Left kidney (tissue), 2 donors: Measurements from ENCODE around the gene IGF1R. TPM values are rescaled to one million over a fixed set of nuclear protein-coding genes. Genes with fewer than 3 reads are reported as not detected.

Source experiments
- DNase-seq: peaks from one replicate; pipeline ENCODE4 v3.0.0-alpha.2; 2013
- polyA plus RNA-seq: library from polyadenylated mRNA; unstranded; fragments of 120-200 nt; gene quantifications from one replicate; pipeline ENCODE4 v1.2.1, GENCODE V29; 2013; ENCODE audit not compliant: insufficient read length

The IGF1R gene
- polyA plus RNA-seq, 1 donor: 63.9 TPM

GRCh38 chr15:98909968-98910885 is 261.9 kb downstream of the IGF1R start:
- no peak for DNase-seq

- no peak for DNase-seq
Observed at GRCh38 chr15:98914626-98915025, 266.3 kb downstream of the IGF1R start.

GRCh38 chr15:98916826-98917225 is 268.5 kb downstream of the IGF1R start:
- DNase-seq: no peak

- no peak for DNase-seq
Observed at GRCh38 chr15:98917417-98917816, 269.1 kb downstream of the IGF1R start.

GRCh38 chr15:98920091-98920880 is 271.9 kb downstream of the IGF1R start:
- DNase-seq: no peak

- no peak for DNase-seq
Observed at GRCh38 chr15:98923171-98923570, 274.8 kb downstream of the IGF1R start.

- DNase-seq: no peak
Observed at GRCh38 chr15:98923579-98923978, 275.2 kb downstream of the IGF1R start.

GRCh38 chr15:98924401-98925049 is 276.2 kb downstream of the IGF1R start:
- no peak for DNase-seq

- no peak for DNase-seq
Observed at GRCh38 chr15:98926236-98926635, 277.9 kb downstream of the IGF1R start.

- no peak for DNase-seq
Observed at GRCh38 chr15:98927022-98927421, 278.7 kb downstream of the IGF1R start.

GRCh38 chr15:98927996-98928395 is 279.7 kb downstream of the IGF1R start:
- DNase-seq: no peak

- DNase-seq: no peak
Observed at GRCh38 chr15:98930576-98930975, 282.2 kb downstream of the IGF1R start.

- no peak for DNase-seq
Observed at GRCh38 chr15:98931004-98931403, 282.7 kb downstream of the IGF1R start.

- no peak for DNase-seq
Observed at GRCh38 chr15:98933406-98933805, 285.1 kb downstream of the IGF1R start.

- no peak for DNase-seq
Observed at GRCh38 chr15:98935736-98936135, 287.4 kb downstream of the IGF1R start.

GRCh38 chr15:98937413-98938104 is 289.2 kb downstream of the IGF1R start:
- DNase-seq: no peak

- no peak for DNase-seq
Observed at GRCh38 chr15:98938105-98938417, 289.7 kb downstream of the IGF1R start.

GRCh38 chr15:98938799-98939198 is 290.5 kb downstream of the IGF1R start:
- DNase-seq: no peak

- DNase-seq: no peak
Observed at GRCh38 chr15:98939311-98940080, 291.2 kb downstream of the IGF1R start.

GRCh38 chr15:98941595-98942255 is 293.4 kb downstream of the IGF1R start:
- DNase-seq: no peak

GRCh38 chr15:98942431-98942830 is 294.1 kb downstream of the IGF1R start:
- DNase-seq: no peak
